HFF-Myc (cell line): Measurements from ENCODE around the gene SCAANT1.

Source experiments
- DNase-seq: peaks from one replicate; pipeline ENCODE4 v3.0.0-alpha.2; 2011; ENCODE audit warnings: low read depth; ENCODE audit errors: extremely low read depth
- H3K4me3 ChIP-seq: replicated peaks from 2 replicates; pipeline ENCODE4 v1.5.1; 2011; ENCODE audit warnings: low read depth, mild to moderate bottlenecking, control low read depth, low read length
- TF ChIP-seq, protein P1 (sequence below): IDR thresholded peaks from 2 replicates; pipeline ENCODE4 v1.5.1; 2012; ENCODE audit warnings: mild to moderate bottlenecking, low read depth, low read length, control low read depth; ENCODE audit errors: missing control alignments

SCAANT1 gene

DNA sequence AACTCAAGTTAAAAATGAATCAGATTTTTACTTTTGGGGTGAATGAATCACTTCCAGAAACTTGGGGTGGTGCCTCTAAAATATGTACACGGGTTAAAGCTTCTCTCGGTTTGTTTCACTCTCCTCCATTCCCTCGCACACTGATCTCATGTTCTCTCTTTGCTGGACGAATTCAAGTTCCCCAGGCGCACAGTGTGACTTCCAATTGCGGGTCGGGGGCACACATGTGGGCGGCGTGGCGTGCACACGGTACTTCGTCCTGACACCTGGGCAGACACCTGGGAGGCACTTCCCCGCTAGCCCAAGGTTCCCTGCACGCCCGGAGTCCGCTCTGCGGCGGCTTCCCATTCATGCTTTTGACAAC is 692 bp downstream of the SCAANT1 start:
- TF ChIP-seq, protein P1, sequence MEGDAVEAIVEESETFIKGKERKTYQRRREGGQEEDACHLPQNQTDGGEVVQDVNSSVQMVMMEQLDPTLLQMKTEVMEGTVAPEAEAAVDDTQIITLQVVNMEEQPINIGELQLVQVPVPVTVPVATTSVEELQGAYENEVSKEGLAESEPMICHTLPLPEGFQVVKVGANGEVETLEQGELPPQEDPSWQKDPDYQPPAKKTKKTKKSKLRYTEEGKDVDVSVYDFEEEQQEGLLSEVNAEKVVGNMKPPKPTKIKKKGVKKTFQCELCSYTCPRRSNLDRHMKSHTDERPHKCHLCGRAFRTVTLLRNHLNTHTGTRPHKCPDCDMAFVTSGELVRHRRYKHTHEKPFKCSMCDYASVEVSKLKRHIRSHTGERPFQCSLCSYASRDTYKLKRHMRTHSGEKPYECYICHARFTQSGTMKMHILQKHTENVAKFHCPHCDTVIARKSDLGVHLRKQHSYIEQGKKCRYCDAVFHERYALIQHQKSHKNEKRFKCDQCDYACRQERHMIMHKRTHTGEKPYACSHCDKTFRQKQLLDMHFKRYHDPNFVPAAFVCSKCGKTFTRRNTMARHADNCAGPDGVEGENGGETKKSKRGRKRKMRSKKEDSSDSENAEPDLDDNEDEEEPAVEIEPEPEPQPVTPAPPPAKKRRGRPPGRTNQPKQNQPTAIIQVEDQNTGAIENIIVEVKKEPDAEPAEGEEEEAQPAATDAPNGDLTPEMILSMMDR, result no peak
- no peak for DNase-seq
- peak overlapping the region; percentile 61 for H3K4me3 ChIP-seq

DNA sequence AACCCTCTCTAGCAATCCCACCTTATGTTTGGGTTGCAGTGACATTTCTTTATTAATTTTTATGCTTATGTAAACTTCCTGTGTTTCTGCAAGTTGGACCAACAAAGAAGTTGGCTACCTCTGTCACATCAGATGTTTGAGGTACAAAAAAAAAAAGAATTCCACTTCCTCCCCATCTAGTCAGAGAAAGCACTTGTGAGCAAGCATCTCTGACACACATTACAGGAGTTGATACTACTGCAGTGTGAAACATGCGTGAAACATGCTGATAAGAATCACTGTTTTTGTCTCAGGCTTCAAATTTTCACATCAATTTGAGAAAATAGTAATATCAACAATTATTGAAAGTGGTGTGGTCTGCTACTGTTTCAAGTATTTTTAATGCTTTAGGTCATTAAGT is 1.3 kb downstream of the SCAANT1 start:
- no peak for DNase-seq
- TF ChIP-seq, protein P1, result no peak
- peak overlapping the region; percentile 61 for H3K4me3 ChIP-seq

DNA sequence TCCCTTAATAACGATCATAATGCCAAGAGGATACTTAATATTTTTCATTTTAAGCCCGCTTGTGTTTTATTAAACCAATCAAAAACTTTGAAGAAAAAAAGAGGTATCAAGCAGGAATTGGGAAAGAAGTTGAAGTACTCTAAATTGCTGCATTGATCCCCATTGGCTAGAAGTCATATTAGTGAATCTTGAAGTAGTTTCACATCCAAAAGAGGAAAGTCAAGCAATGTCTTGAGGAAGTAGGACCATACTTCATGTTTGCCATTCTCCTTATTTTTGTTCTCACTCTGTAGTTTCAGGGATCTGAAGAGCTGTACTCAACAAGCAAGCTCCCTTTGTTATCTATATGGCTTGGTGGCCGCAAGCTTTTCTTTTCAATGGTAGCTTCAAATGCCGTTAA is 2.2 kb downstream of the SCAANT1 start:
- TF ChIP-seq, protein P1, result no peak
- H3K4me3 ChIP-seq, result no peak overlapping the region
- no peak for DNase-seq

DNA sequence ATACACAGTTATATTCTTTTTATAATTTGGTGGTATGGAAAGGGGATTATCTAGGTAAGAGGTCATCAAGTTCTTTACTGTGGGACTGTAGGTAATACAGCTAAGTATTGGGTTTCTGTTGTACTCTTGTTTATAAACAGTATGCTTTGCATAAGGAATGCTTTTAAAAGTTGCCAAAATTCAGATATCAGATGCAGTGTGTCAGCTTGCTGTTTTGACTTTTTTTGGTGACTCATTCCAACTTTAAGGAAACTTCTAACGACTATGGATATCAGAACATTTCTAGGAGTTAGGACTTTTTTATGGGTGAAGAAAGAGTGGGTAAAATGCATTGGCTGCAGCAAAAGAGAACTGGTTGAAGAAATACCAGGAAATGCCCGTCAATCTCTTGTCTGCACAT is 2.8 kb downstream of the SCAANT1 start:
- no peak for DNase-seq
- TF ChIP-seq, protein P1, result no peak

DNA sequence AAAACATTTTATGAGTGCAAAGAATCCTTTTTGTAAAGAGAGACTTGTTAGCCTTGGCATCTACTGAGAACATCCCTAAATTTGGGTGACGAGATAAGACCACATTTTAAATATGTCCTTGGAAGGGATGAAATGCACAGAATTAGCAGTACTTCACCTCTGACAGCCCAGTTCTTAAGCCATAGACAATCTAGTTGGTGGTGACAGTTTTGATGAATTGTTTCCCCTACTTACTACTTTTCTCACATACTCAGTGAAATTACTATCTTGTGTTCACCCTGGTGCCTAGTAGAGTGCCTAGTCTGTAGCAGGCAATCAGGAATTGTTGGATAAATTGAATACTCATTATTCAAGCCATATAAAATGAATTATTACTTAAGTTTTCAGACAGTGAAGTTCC is 3.4 kb downstream of the SCAANT1 start:
- TF ChIP-seq, protein P1, result no peak
- DNase-seq, result no peak
- H3K4me3 ChIP-seq, result no peak overlapping the region

More for the DNA sequence above, 2.8 kb downstream of the SCAANT1 start:
- no peak overlapping the region for H3K4me3 ChIP-seq

DNA sequence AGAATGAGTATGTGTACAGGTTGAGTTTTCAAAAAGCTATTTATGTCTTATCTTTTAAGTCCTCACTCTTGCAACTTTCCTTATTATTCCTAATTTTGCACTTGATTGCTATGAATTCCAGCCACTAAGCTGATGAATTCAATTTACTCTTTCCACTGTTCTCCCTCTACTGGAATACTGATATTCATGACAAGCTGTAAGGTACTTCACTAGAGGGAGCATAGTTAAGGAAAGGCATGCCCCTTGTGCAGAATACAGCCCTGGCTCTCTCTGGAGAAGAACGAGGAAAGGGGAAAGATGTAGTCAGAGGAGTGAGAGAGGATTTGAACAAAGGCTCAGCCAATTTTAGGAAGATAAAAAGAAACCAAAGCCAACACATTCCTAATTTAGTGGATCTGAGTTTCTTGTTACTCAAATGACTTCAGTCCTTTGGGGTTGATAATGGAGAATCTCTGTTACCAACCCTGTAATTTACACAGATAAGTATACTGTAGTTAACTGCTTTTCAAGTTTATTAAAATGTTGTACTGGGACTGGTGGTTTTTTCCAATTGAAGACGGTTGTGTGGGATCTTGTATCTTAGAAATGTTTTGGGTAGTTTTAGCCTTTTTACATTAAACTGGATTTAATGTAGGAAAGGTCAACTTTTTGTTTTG is 4.0 kb downstream of the SCAANT1 start:
- TF ChIP-seq, protein P1, result peak; percentile 20
- no peak for DNase-seq
- H3K4me3 ChIP-seq, result no peak overlapping the region
